GM19351 (cell line): ENCODE measurements around the gene AHI1.
A peak's percentile ranks its signal among the peaks of the same experiment; 100 is the strongest.
"Not testable (repeated sequence)": the region's sequence is repeated elsewhere in the genome, so short reads cannot be mapped to it uniquely, and the experiment has no call there.

Experiments
- ATAC-seq: cut with Tn5 transposase; IDR thresholded peaks from one replicate; pipeline ENCODE4 v1.9.1; 2021; ENCODE audit warnings: mild to moderate bottlenecking, moderate library complexity; ENCODE audit not compliant: unreplicated experiment

AHI1 gene

GRCh38 chr6:135269481-135269891 lies 228.1 kb downstream of the AHI1 start:
- ATAC-seq: no peak

DNA sequence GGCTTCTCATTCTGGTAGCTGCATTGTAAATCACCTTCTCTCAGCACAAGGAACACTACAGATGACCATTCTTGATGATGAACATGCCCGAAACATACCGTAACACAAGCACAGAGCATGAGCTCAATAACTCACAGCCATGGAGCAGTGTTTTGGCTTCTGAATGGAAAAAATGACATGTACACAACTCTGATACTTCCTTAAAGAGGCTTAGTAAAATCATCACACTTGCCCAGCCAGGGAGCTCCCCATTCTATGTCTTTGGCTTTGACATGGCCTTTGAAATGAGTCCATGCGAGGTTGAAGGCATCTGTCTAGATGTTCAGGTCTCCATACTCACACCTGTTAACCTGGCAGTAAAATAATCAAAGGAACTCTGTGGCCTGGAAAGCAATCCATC lies 228.8 kb downstream of the AHI1 start:
- ATAC-seq: no peak

GRCh38 chr6:135268263-135268662 lies 229.3 kb downstream of the AHI1 start:
- ATAC-seq: no peak

- no peak for ATAC-seq
Observed at GRCh38 chr6:135267085-135267484, 230.5 kb downstream of the AHI1 start.

DNA sequence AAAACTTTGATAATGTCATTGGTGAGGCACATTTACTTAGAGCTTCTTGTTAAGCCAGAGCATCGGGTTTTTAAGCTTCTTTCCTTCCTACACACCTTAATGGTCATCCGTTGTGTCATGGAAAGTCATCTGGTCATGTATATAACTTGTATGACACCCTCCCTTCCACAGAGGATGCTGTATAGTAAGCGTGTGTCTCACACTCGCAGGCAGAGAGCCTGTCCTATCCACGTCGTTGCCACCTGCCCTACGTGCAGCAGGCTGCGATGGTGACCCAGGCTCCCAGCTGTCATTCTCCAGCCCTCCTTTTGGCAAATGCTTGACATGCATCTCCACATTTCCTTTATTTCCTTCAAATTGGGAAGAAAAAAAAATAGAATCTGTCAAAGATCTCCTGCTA lies 230.9 kb downstream of the AHI1 start:
- no peak for ATAC-seq

GRCh38 chr6:135265278-135265677 lies 232.3 kb downstream of the AHI1 start:
- ATAC-seq: peak; percentile 63

DNA sequence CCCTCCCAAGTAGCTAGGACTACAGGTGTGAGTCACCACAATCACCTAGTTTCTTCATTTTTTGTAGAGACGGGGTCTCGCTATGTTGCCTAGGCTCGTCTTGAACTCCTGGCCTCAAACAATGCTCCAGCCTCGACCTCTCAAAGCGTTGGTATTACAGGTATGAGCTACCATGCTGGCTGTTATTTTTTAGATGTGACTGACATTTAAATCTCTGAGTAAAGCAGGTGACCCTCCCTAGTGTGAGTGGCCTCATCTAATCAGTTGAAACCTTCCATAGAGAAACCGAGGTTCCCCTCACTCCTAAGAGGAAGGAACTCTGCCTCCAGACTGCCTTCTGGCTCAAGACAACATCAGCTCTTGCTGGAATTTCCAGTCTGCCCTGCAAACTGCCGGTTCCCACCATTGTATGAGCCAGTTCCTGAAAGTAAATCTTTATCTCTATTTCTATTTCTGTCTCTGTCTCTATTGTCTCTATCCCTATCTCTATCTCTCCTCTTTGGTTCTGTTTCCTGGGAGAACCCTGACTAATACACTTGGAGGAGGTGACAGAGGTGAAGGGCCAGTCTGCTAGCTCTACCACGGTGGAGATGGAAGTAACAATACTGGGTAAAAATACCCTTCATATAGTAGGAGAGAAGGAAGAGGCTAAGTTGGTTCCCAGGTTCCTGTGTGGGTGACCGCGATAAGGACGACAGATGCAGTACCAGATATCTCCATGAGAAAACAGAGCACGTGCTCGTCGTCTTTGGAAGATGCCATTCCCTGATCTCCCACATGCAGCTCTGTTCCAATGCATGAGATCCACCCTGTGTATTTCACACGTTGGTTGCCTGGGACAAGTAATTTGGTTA lies 235.4 kb downstream of the AHI1 start:
- no peak for ATAC-seq

DNA sequence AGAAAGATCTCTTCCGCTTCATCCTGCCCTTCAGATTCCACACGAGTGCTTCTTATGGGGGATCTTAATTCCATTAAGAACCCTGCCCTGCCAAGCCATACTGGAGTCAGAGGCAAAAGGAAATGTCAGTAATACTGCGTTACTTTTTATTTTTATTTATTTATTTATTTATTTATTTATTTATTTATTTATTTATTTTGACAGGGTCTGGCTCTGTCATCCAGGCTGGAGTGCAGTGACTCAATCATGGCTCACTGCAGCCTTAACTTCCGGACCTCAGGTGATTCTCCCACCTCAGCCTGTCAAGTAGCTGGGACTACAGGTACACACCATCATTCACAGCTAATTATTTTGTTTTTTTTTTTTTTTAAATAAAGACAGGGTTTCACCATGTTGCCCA lies 236.9 kb downstream of the AHI1 start:
- ATAC-seq: no peak

- no peak for ATAC-seq
Observed at GRCh38 chr6:135258970-135259369, 238.6 kb downstream of the AHI1 start.

DNA sequence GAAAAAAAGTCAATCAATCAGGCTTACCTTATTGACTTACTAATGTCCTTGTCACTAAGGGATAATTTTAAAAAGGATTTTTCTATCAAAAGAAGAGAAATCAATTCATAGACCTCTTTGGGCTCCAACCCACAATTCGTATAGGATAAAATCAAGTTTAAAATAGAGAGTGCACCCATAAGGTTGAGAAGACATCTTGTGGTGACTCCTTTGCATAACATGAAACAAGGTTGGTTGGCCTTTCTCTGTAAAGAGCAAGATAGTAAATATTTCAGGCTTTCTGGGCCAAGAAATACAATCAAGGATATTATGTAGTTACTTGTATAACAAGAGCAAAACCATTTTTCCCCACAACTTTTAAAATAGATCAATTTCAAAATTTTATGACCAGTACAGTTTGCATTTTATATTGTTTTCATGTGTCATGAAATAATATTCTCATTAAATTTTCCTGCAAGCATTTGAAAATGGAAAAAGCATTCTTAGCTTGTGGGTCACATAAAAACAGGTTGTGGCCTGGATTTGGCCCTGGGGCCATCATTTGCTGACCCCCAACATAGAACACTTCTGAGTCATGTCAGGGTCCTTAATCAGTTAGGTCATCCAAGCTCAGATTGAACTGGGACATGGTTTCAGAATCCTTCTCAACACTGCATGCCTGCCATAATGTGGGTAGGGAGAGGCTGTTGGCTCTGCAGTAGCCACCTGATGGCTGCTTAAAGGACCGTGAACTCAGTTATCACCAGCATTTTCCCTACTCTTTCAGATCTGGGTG lies 239.7 kb downstream of the AHI1 start:
- ATAC-seq: no peak

- no peak for ATAC-seq
Observed at GRCh38 chr6:135256866-135257265, 240.7 kb downstream of the AHI1 start.

DNA sequence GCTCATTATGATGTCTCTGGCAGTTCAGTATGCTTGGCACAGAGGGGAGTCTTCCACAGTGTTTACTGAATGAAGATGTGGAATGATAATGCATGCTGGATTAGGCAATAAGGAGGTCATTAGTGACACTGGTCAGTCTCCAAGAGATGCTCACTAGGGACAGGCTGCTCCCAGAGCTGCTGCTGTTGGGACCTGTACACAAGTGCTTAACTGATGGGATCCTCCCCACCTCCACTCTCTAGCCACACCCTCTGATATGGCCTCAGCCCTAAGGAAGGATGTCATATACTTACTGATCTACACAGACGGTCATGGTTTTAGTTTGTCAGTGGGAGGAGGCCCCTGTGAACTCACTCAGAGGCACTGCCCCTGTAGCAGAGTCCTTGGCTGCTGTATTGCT lies 243.1 kb downstream of the AHI1 start:
- no peak for ATAC-seq

DNA sequence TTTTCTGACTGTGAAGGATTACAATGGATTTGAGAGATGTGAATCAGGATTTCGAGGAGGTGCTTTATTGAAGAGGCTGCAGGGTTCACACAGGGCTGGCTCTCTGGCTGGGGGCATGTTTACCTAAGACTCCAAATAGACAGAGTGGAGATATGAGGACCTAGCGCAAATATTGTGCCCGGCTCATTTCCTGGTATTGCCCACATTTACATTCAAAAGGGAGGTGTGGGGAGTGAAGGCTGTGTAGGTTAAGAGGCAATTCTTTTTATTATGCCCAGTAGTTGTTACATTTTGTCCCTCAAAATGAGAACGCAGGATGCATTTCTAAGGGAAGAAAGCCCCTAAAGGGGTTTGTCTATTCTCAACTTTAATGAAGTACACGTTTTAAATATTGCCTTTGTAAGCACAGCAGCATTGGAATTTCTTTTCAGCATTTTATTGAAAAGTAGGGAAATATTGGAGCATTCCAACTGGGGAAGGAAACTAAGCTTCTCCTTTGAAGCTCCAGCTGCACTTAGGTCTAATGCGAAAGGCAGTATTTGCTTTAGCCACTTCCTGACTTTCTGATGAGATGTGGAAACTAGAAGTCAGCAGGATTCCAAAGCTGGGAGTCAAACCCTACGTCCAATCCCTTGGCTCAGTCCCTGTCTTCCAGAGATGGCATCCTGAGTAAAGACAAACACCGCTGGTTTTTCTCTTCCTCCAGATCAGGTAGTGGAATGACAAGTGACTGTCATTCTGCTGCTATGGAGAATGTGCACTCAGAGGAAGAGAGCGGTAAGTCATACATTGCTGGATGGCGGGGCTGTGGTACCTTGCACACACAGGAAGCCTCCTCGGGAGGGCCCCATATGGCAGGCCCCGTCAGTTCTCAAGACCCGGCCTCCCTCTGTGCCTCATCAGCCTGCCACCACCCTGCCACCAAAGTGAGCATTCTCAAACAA lies 245.8 kb downstream of the AHI1 start:
- no peak for ATAC-seq

- no peak for ATAC-seq
Observed at GRCh38 chr6:135250751-135251497, 246.6 kb downstream of the AHI1 start.

- no peak for ATAC-seq
Observed at GRCh38 chr6:135250234-135250633, 247.3 kb downstream of the AHI1 start.

DNA sequence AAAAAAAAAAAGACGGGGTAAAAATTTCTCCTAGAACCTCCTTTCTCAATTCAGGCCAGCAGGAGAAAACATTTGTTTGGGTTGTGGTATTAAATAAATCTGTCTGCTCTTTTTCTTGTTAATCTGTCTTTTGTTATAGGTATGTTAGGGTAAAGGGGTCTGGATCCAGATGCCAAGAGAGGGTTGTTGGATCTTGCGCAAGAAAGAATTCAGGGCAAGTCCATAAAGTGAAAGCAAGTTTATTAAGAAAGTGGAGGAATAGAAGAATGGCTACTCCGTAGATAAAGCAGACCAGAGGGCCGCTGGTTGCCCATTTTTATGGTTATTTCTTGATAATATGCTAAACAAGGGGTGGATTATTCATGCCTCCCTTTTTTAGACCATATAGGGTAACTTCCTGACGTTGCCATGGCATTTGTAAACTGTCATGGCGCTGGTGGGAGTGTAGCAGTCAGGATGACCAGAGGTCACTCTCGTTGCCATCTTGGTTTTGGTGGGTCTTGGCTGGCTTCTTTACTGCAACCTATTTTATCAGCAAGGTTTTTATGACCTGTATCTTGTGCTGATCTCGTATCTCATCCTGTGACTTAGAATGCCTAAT lies 251.0 kb downstream of the AHI1 start:
- ATAC-seq: not testable (repeated sequence)

- ATAC-seq: no peak
Observed at GRCh38 chr6:135244805-135245204, 252.7 kb downstream of the AHI1 start.

DNA sequence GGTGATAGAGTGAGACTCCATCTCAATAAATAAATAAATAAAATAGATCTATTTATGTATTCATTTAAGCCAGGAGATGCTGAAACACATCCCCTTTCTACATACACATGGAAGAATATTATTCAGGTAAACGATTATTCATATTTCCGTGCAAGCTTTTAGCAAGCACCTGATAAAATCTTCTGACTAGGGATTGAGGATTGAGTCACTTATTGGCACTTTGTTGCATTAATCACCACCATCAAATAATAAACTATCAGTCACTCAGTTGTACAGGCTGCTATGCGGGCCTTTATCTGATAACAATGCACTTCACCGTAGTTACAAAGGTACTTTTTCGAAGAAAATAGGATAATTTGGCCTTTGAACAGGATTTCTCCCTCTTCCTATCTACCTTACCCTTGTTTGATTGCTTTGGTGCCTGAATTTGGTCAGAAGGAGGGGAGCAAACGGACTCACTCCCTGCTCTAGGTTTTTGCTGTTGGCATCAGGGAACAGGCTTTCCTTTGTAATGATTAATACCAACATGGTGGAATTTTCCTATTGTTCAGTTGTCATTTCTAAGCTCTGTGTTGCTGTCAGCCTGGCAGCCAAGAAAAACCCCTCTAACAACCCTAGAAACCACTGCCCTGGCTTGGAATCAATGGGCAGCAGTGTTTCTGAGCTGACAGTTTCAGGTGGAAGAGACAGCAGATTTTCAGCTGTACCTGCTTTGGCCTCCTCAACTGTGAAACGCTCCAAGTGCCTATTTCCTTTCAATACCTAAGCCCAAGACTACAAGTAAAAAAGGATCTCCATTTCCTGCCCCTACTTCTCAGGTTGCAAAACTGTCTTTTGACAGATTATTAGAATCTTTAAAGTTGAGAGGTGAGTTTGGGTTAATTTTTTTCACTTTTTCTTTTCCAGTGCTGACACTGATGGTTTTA lies 253.4 kb downstream of the AHI1 start:
- ATAC-seq: no peak

DNA sequence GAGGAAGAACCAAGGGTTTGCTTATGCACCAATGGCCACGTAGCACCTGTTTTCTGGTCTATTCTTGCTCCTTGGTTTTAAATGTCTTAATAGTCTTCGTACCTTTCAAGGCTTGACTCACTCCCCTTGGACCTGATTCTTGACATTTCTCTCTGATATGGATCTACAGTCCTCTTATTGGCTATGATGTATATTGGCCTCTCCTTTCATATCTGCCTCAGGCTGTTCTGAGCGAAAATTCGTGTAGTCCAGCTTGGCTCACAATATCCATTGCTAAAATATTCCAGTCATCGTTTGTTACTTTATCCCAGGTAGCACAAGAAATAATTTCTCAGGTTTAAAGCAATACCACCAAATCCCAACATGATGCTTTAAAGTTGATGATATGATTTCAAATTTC lies 256.8 kb downstream of the AHI1 start:
- ATAC-seq: no peak
